ENCODE measurements around the gene CEP43. TPM values are rescaled to one million over a fixed set of nuclear protein-coding genes. Genes with fewer than 3 reads are reported as not detected.

Gene CEP43
- total RNA-seq, 1 experiment from 2014 or later: 25.1 TPM

DNA sequence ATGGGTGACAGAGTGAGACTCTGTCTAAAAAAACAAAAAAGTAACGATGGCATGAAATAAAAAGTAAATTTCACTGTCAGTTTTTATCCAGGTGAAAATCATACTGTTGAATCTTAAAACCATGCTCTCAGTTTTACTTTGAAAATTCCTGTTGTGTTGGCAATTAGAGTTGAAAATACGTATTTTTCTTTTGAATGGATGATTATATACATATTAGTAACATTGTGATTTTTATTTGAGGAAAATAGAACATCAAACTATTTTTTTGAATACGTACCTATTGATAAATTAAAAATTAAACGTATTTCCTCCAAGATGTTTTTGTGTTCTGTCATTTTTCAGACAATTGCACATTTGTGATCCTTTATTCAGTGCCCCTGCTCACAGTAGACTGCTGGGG is 14.7 kb downstream of the CEP43 start:
- H3K27me3 Mint-ChIP-seq (ENCODE audit: low read depth): no peaks in the 10 kb centered on the region
- peaks cover 47% of the 10 kb centered on the region for H3K36me3 Mint-ChIP-seq
- ChIA-PET CTCF (no interaction called here), POLR2A (no interaction called here)
- H3K4me1 Mint-ChIP-seq: no peaks in the 10 kb centered on the region
- no peak overlapping the region for H3K4me3 Mint-ChIP-seq
- DNase-seq (ENCODE audit: low spot score): no peak
- H3K27ac Mint-ChIP-seq: no peak overlapping the region
- no peak for TF ChIP-seq CBFB (CRISPR knock-in tag; IDR thresholded peaks at IDR 0.05; ENCODE audit: low read depth)
- no peak for TF ChIP-seq ZNF671 (CRISPR knock-in tag; IDR thresholded peaks at IDR 0.05)
- TF ChIP-seq, protein P1, sequence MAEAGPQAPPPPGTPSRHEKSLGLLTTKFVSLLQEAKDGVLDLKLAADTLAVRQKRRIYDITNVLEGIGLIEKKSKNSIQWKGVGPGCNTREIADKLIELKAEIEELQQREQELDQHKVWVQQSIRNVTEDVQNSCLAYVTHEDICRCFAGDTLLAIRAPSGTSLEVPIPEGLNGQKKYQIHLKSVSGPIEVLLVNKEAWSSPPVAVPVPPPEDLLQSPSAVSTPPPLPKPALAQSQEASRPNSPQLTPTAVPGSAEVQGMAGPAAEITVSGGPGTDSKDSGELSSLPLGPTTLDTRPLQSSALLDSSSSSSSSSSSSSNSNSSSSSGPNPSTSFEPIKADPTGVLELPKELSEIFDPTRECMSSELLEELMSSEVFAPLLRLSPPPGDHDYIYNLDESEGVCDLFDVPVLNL (CRISPR knock-in tag; IDR thresholded peaks at IDR 0.05; ENCODE audit: borderline replicate concordance, low read depth): no peak
- TF ChIP-seq OVOL2 (CRISPR knock-in tag; IDR thresholded peaks at IDR 0.05; ENCODE audit: borderline replicate concordance): no peak
- TF ChIP-seq, protein P2, sequence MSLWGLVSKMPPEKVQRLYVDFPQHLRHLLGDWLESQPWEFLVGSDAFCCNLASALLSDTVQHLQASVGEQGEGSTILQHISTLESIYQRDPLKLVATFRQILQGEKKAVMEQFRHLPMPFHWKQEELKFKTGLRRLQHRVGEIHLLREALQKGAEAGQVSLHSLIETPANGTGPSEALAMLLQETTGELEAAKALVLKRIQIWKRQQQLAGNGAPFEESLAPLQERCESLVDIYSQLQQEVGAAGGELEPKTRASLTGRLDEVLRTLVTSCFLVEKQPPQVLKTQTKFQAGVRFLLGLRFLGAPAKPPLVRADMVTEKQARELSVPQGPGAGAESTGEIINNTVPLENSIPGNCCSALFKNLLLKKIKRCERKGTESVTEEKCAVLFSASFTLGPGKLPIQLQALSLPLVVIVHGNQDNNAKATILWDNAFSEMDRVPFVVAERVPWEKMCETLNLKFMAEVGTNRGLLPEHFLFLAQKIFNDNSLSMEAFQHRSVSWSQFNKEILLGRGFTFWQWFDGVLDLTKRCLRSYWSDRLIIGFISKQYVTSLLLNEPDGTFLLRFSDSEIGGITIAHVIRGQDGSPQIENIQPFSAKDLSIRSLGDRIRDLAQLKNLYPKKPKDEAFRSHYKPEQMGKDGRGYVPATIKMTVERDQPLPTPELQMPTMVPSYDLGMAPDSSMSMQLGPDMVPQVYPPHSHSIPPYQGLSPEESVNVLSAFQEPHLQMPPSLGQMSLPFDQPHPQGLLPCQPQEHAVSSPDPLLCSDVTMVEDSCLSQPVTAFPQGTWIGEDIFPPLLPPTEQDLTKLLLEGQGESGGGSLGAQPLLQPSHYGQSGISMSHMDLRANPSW (CRISPR knock-in tag; conservative IDR thresholded peaks at IDR 0.05; ENCODE audit: low read depth): no peak
- TF ChIP-seq SMAD3 (CRISPR knock-in tag; IDR thresholded peaks at IDR 0.05; ENCODE audit: borderline replicate concordance): no peak
- TF ChIP-seq, protein P3, sequence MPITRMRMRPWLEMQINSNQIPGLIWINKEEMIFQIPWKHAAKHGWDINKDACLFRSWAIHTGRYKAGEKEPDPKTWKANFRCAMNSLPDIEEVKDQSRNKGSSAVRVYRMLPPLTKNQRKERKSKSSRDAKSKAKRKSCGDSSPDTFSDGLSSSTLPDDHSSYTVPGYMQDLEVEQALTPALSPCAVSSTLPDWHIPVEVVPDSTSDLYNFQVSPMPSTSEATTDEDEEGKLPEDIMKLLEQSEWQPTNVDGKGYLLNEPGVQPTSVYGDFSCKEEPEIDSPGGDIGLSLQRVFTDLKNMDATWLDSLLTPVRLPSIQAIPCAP (CRISPR knock-in tag; IDR thresholded peaks at IDR 0.05): no peak
- TF ChIP-seq, protein P4, sequence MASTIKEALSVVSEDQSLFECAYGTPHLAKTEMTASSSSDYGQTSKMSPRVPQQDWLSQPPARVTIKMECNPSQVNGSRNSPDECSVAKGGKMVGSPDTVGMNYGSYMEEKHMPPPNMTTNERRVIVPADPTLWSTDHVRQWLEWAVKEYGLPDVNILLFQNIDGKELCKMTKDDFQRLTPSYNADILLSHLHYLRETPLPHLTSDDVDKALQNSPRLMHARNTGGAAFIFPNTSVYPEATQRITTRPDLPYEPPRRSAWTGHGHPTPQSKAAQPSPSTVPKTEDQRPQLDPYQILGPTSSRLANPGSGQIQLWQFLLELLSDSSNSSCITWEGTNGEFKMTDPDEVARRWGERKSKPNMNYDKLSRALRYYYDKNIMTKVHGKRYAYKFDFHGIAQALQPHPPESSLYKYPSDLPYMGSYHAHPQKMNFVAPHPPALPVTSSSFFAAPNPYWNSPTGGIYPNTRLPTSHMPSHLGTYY (CRISPR knock-in tag; IDR thresholded peaks at IDR 0.05): no peak
- TF ChIP-seq, protein P5, sequence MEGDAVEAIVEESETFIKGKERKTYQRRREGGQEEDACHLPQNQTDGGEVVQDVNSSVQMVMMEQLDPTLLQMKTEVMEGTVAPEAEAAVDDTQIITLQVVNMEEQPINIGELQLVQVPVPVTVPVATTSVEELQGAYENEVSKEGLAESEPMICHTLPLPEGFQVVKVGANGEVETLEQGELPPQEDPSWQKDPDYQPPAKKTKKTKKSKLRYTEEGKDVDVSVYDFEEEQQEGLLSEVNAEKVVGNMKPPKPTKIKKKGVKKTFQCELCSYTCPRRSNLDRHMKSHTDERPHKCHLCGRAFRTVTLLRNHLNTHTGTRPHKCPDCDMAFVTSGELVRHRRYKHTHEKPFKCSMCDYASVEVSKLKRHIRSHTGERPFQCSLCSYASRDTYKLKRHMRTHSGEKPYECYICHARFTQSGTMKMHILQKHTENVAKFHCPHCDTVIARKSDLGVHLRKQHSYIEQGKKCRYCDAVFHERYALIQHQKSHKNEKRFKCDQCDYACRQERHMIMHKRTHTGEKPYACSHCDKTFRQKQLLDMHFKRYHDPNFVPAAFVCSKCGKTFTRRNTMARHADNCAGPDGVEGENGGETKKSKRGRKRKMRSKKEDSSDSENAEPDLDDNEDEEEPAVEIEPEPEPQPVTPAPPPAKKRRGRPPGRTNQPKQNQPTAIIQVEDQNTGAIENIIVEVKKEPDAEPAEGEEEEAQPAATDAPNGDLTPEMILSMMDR (IDR thresholded peaks at IDR 0.05): no peak
- TF ChIP-seq GTF2I (CRISPR knock-in tag; conservative IDR thresholded peaks at IDR 0.05): no peak
- TF ChIP-seq EMX1 (CRISPR knock-in tag; IDR thresholded peaks at IDR 0.05): no peak
- TF ChIP-seq, protein P6, sequence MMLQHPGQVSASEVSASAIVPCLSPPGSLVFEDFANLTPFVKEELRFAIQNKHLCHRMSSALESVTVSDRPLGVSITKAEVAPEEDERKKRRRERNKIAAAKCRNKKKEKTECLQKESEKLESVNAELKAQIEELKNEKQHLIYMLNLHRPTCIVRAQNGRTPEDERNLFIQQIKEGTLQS (CRISPR knock-in tag; conservative IDR thresholded peaks at IDR 0.05): no peak
- TF ChIP-seq NFE2L1 (CRISPR knock-in tag; IDR thresholded peaks at IDR 0.05): no peak
- no peak for TF ChIP-seq TCF7 (CRISPR knock-in tag; IDR thresholded peaks at IDR 0.05; ENCODE audit: low read depth)
- no peak for TF ChIP-seq ZNF121 (CRISPR knock-in tag; IDR thresholded peaks at IDR 0.05)
- TF ChIP-seq ZNF138 (CRISPR knock-in tag; conservative IDR thresholded peaks at IDR 0.05): no peak
- no peak for TF ChIP-seq ATF1 (CRISPR knock-in tag; IDR thresholded peaks at IDR 0.05)
- ATAC-seq: no peak
- no peaks in the 10 kb centered on the region for H3K9me3 Mint-ChIP-seq

DNA sequence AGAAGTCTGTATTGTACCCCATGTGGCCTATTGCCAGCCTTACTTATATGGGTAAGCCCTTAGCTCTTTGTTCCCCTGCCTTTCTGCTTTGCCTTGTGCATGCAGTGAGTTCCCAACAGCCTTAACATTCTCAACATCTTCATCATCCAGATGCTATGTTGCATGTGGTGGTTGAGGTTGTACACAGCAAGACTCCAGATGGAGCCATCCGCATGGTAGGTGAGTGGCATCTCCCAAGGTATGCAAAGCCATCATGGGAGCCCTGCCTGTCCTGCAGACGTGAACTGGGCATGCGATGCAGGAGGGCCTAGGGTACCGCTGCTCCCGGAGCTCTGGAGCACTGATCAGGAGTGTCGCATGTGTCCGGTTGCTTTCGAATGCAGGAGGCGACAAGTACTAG is 16.1 kb downstream of the CEP43 start:
- CTCF ChIA-PET: no interaction called here
- H3K4me3 Mint-ChIP-seq: no peak overlapping the region
- TF ChIP-seq, protein P2 (CRISPR knock-in tag; conservative IDR thresholded peaks at IDR 0.05; ENCODE audit: low read depth): no peak
- TF ChIP-seq, protein P7, sequence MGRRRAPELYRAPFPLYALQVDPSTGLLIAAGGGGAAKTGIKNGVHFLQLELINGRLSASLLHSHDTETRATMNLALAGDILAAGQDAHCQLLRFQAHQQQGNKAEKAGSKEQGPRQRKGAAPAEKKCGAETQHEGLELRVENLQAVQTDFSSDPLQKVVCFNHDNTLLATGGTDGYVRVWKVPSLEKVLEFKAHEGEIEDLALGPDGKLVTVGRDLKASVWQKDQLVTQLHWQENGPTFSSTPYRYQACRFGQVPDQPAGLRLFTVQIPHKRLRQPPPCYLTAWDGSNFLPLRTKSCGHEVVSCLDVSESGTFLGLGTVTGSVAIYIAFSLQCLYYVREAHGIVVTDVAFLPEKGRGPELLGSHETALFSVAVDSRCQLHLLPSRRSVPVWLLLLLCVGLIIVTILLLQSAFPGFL (CRISPR knock-in tag; IDR thresholded peaks at IDR 0.05; ENCODE audit: borderline replicate concordance): no peak
- TF ChIP-seq, protein P8, sequence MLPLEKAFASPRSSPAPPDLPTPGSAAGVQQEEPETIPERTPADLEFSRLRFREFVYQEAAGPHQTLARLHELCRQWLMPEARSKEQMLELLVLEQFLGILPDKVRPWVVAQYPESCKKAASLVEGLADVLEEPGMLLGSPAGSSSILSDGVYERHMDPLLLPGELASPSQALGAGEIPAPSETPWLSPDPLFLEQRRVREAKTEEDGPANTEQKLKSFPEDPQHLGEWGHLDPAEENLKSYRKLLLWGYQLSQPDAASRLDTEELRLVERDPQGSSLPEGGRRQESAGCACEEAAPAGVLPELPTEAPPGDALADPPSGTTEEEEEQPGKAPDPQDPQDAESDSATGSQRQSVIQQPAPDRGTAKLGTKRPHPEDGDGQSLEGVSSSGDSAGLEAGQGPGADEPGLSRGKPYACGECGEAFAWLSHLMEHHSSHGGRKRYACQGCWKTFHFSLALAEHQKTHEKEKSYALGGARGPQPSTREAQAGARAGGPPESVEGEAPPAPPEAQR (CRISPR knock-in tag; IDR thresholded peaks at IDR 0.05): no peak
- no peak for TF ChIP-seq ZBTB21 (CRISPR knock-in tag; IDR thresholded peaks at IDR 0.05; ENCODE audit: borderline replicate concordance)
- TF ChIP-seq, protein P9, sequence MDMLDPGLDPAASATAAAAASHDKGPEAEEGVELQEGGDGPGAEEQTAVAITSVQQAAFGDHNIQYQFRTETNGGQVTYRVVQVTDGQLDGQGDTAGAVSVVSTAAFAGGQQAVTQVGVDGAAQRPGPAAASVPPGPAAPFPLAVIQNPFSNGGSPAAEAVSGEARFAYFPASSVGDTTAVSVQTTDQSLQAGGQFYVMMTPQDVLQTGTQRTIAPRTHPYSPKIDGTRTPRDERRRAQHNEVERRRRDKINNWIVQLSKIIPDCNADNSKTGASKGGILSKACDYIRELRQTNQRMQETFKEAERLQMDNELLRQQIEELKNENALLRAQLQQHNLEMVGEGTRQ (CRISPR knock-in tag; IDR thresholded peaks at IDR 0.05): no peak

More for the DNA sequence above, 16.1 kb downstream of the CEP43 start:
- POLR2A ChIA-PET: no interaction called here
- DNase-seq (ENCODE audit: low spot score) (no peak), ATAC-seq (no peak)
- Mint-ChIP-seq H3K36me3 (peaks cover 45% of the 10 kb centered on the region), H3K4me1 (no peaks in the 10 kb centered on the region), H3K9me3 (no peaks in the 10 kb centered on the region), H3K27ac (no peak overlapping the region), H3K27me3 (ENCODE audit: low read depth) (no peaks in the 10 kb centered on the region)
